ENCODE data around the gene LTK.

- TF ChIP-seq, protein P1, sequence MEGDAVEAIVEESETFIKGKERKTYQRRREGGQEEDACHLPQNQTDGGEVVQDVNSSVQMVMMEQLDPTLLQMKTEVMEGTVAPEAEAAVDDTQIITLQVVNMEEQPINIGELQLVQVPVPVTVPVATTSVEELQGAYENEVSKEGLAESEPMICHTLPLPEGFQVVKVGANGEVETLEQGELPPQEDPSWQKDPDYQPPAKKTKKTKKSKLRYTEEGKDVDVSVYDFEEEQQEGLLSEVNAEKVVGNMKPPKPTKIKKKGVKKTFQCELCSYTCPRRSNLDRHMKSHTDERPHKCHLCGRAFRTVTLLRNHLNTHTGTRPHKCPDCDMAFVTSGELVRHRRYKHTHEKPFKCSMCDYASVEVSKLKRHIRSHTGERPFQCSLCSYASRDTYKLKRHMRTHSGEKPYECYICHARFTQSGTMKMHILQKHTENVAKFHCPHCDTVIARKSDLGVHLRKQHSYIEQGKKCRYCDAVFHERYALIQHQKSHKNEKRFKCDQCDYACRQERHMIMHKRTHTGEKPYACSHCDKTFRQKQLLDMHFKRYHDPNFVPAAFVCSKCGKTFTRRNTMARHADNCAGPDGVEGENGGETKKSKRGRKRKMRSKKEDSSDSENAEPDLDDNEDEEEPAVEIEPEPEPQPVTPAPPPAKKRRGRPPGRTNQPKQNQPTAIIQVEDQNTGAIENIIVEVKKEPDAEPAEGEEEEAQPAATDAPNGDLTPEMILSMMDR (conservative IDR thresholded peaks at IDR 0.05; ENCODE audit: low read depth, low read length) = no peak
- TF ChIP-seq EZH2 (IDR thresholded peaks at IDR 0.05; ENCODE audit: low read length, unreplicated experiment) (no peak), EZH2phosphoT487 (IDR thresholded peaks at IDR 0.05; ENCODE audit: borderline replicate concordance, low read length) (no peak)
Measured at GRCh38 chr15:41501931-41502794, 11.5 kb downstream of the LTK start.

All from PC-3 (cell line).